Trophoblast cell (in vitro differentiated cells and primary cell): ENCODE data around the gene PAQR4.

Experiments
- DNase-seq, 2 donors: peaks; one replicate each; pipeline ENCODE4 v3.0.0-alpha.2; 2016
- H2AFZ ChIP-seq: 2 replicates; pipeline ENCODE4 v1.6.1; 2013; ENCODE audit warnings: low read length, moderate library complexity, mild to moderate bottlenecking; ENCODE audit not compliant: insufficient read depth, poor library complexity
- H2AK5ac ChIP-seq: 2 replicates; pipeline ENCODE4 v1.6.1; 2013; ENCODE audit warnings: mild to moderate bottlenecking, low read length
- H2BK120ac ChIP-seq: 2 replicates; pipeline ENCODE4 v1.6.1; 2013; ENCODE audit warnings: low read length, mild to moderate bottlenecking, moderate library complexity; ENCODE audit not compliant: insufficient read depth, poor library complexity
- H2BK12ac ChIP-seq: 2 replicates; pipeline ENCODE4 v1.6.1; 2013; ENCODE audit warnings: mild to moderate bottlenecking, low read length, moderate library complexity
- H2BK5ac ChIP-seq: 2 replicates; pipeline ENCODE4 v1.6.1; 2013; ENCODE audit warnings: low read length, low read depth, moderate library complexity, mild to moderate bottlenecking; ENCODE audit not compliant: poor library complexity
- H3K14ac ChIP-seq: 2 replicates; pipeline ENCODE4 v1.6.1; 2013; ENCODE audit warnings: mild to moderate bottlenecking, low read length
- H3K18ac ChIP-seq: 2 replicates; pipeline ENCODE4 v1.6.1; 2013; ENCODE audit warnings: mild to moderate bottlenecking, low read length
- H3K23ac ChIP-seq: 2 replicates; pipeline ENCODE4 v1.6.1; 2013; ENCODE audit warnings: low read length
- H3K27ac ChIP-seq: 2 replicates; pipeline ENCODE4 v1.5.1; 2013; ENCODE audit warnings: low read depth, mild to moderate bottlenecking, inconsistent platforms, low read length, moderate library complexity
- H3K27me3 ChIP-seq: 2 replicates; pipeline ENCODE4 v1.6.1; 2013; ENCODE audit warnings: inconsistent platforms, mild to moderate bottlenecking, low read length, moderate library complexity; ENCODE audit not compliant: insufficient read depth
- H3K36me3 ChIP-seq, 2 experiments: 1 replicate in 1 of 2; 2 replicates in 1 of 2; pipeline ENCODE4 v1.6.1; 2013; ENCODE audit warnings: low read length in 2 of 2, mild to moderate bottlenecking in 2 of 2, moderate library complexity in 1 of 2; ENCODE audit not compliant: insufficient read depth in 2 of 2, control insufficient read depth in 1 of 2
- H3K4ac ChIP-seq: 2 replicates; pipeline ENCODE4 v1.6.1; 2013; ENCODE audit warnings: low read depth, mild to moderate bottlenecking, low read length, moderate library complexity
- H3K4me1 ChIP-seq, 2 experiments: 1 replicate in 1 of 2; 2 replicates in 1 of 2; pipeline ENCODE4 v1.6.1; 2013; ENCODE audit warnings: low read length in 2 of 2, mild to moderate bottlenecking in 2 of 2, moderate library complexity in 1 of 2; ENCODE audit not compliant: insufficient read depth in 2 of 2, control insufficient read depth in 1 of 2
- H3K4me2 ChIP-seq: 2 replicates; pipeline ENCODE4 v1.6.1; 2013; ENCODE audit warnings: inconsistent platforms, mild to moderate bottlenecking, low read length, moderate library complexity
- H3K4me3 ChIP-seq: 2 replicates; pipeline ENCODE4 v1.5.1; 2013; ENCODE audit warnings: mild to moderate bottlenecking, low read depth, low read length, inconsistent platforms
- H3K79me1 ChIP-seq: one replicate; pipeline ENCODE4 v1.6.1; 2013; ENCODE audit warnings: low read length
- H3K79me2 ChIP-seq: 2 replicates; pipeline ENCODE4 v1.6.1; 2013; ENCODE audit warnings: low read length, mild to moderate bottlenecking; ENCODE audit not compliant: control insufficient read depth, insufficient read depth, poor library complexity
- H3K9ac ChIP-seq: 2 replicates; pipeline ENCODE4 v1.6.1; 2013; ENCODE audit warnings: mild to moderate bottlenecking, low read length
- H3K9me3 ChIP-seq: 2 replicates; pipeline ENCODE4 v1.6.1; 2013; ENCODE audit warnings: low read depth, mild to moderate bottlenecking, control low read depth, inconsistent platforms, low read length; ENCODE audit not compliant: insufficient read depth
- H4K12ac ChIP-seq: 2 replicates; pipeline ENCODE4 v1.6.1; 2013; ENCODE audit warnings: low read depth, mild to moderate bottlenecking, low read length, moderate library complexity
- H4K8ac ChIP-seq: 2 replicates; pipeline ENCODE4 v1.6.1; 2013; ENCODE audit warnings: low read depth, mild to moderate bottlenecking, low read length, moderate library complexity
- H4K91ac ChIP-seq: one replicate; pipeline ENCODE4 v1.6.1; 2013; ENCODE audit warnings: low read depth, mild to moderate bottlenecking, low read length, moderate library complexity
- WGBS: extraction: QIAGEN DNeasy Blood & Tissue Kit; methylation state at CpG from one replicate; pipeline ENCODE4 v1.1.7; 2013; ENCODE audit warnings: missing lambda C conversion rate; ENCODE audit not compliant: insufficient read length, insufficient coverage; ENCODE audit errors: extremely low coverage; 5-methylcytosine and 5-hydroxymethylcytosine counted together

PAQR4 gene

DNA sequence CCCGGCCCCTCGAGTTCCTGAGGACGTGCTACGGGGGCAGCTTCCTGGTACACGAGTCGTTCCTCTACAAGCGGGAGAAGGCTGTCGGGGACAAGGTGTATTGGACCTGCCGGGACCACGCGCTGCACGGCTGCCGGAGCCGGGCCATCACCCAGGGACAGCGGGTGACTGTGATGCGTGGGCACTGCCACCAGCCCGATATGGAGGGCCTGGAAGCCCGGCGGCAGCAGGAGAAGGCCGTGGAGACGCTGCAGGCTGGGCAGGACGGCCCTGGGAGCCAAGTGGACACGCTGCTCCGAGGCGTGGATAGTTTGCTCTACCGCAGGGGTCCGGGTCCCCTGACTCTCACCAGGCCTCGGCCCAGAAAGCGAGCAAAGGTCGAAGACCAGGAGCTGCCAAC is 36.0 kb upstream of the PAQR4 start:
- no peaks in the 10 kb centered on the region for H3K4me1 ChIP-seq
- H3K4ac ChIP-seq = no peak overlapping the region
- H3K9me3 ChIP-seq = no peaks in the 10 kb centered on the region
- no peak overlapping the region for H3K9ac ChIP-seq
- no peaks in the 10 kb centered on the region for H3K79me2 ChIP-seq
- no peak overlapping the region for H4K12ac ChIP-seq
- no peak for DNase-seq
- no peak overlapping the region for H3K27ac ChIP-seq
- H4K91ac ChIP-seq = no peak overlapping the region
- no peak overlapping the region for H2BK5ac ChIP-seq
- H3K27me3 ChIP-seq = no peaks in the 10 kb centered on the region
- H2BK120ac ChIP-seq = no peak overlapping the region
- no peak overlapping the region for H3K14ac ChIP-seq
- no peak overlapping the region for H3K4me3 ChIP-seq
- H3K18ac ChIP-seq = no peak overlapping the region
- no peak overlapping the region for H3K4me2 ChIP-seq
- no peak overlapping the region for H2BK12ac ChIP-seq
- H3K79me1 ChIP-seq = no peaks in the 10 kb centered on the region
- no CpG with 5 or more reads among the region's 30 CpGs for WGBS
- no peak overlapping the region for H2AFZ ChIP-seq
- no peak overlapping the region for H2AK5ac ChIP-seq
- H3K36me3 ChIP-seq = peaks cover 41 to 52% of the 10 kb centered on the region in 2 experiments
- H3K23ac ChIP-seq = no peak overlapping the region
- H4K8ac ChIP-seq = no peak overlapping the region

GRCh38 chr16:2933701-2934100 is 35.4 kb upstream of the PAQR4 start:
- Histone ChIP-seq H3K4me3 (no peak overlapping the region), H2AFZ (no peak overlapping the region), H2AK5ac (no peak overlapping the region), H3K9ac (no peak overlapping the region), H3K79me2 (no peaks in the 10 kb centered on the region), H3K23ac (no peak overlapping the region), H4K8ac (no peak overlapping the region), H3K4me2 (no peak overlapping the region), H3K4ac (no peak overlapping the region), H3K14ac (no peak overlapping the region), H3K27me3 (no peaks in the 10 kb centered on the region), H3K9me3 (no peaks in the 10 kb centered on the region), H3K36me3 (peaks cover 43 to 54% of the 10 kb centered on the region in 2 experiments), H3K79me1 (no peaks in the 10 kb centered on the region), H3K18ac (no peak overlapping the region), H4K91ac (no peak overlapping the region), H3K27ac (no peak overlapping the region), H2BK5ac (no peak overlapping the region), H2BK120ac (no peak overlapping the region), H2BK12ac (no peak overlapping the region), H3K4me1 (no peaks in the 10 kb centered on the region), H4K12ac (no peak overlapping the region)
- WGBS = no CpG with 5 or more reads among the region's 22 CpGs
- DNase-seq = no peak

GRCh38 chr16:2934450-2934849 is 34.7 kb upstream of the PAQR4 start:
- Histone ChIP-seq H4K8ac (no peak overlapping the region), H4K91ac (no peak overlapping the region), H3K9me3 (no peaks in the 10 kb centered on the region), H2AK5ac (no peak overlapping the region), H3K36me3 (peaks cover 43 to 54% of the 10 kb centered on the region in 2 experiments), H2BK120ac (no peak overlapping the region), H3K79me2 (no peaks in the 10 kb centered on the region), H2BK5ac (no peak overlapping the region), H4K12ac (no peak overlapping the region), H3K14ac (no peak overlapping the region), H3K23ac (no peak overlapping the region), H3K27ac (no peak overlapping the region), H3K18ac (no peak overlapping the region), H3K4ac (no peak overlapping the region), H3K27me3 (no peaks in the 10 kb centered on the region), H3K79me1 (no peaks in the 10 kb centered on the region), H2AFZ (no peak overlapping the region), H3K4me2 (no peak overlapping the region), H3K4me1 (no peaks in the 10 kb centered on the region), H2BK12ac (no peak overlapping the region), H3K9ac (no peak overlapping the region), H3K4me3 (no peak overlapping the region)
- no CpG with 5 or more reads among the region's 15 CpGs for WGBS
- DNase-seq = no peak

- no peak overlapping the region for H3K9ac ChIP-seq
- H2BK12ac ChIP-seq = no peak overlapping the region
- no peak overlapping the region for H2AK5ac ChIP-seq
- no peak overlapping the region for H3K27ac ChIP-seq
- WGBS = no CpG with 5 or more reads among the region's 22 CpGs
- no peak overlapping the region for H3K4ac ChIP-seq
- H4K91ac ChIP-seq = no peak overlapping the region
- H3K79me1 ChIP-seq = no peaks in the 10 kb centered on the region
- no peak overlapping the region for H3K14ac ChIP-seq
- no peaks in the 10 kb centered on the region for H3K27me3 ChIP-seq
- H3K36me3 ChIP-seq = peaks cover 42 to 47% of the 10 kb centered on the region in 2 experiments
- no peak overlapping the region for H2BK120ac ChIP-seq
- no peak overlapping the region for H2BK5ac ChIP-seq
- no peak overlapping the region for H4K12ac ChIP-seq
- H3K4me1 ChIP-seq = no peaks in the 10 kb centered on the region
- no peak overlapping the region for H2AFZ ChIP-seq
- H3K4me3 ChIP-seq = no peak overlapping the region
- H3K79me2 ChIP-seq = no peaks in the 10 kb centered on the region
- no peak for DNase-seq
- H3K9me3 ChIP-seq = no peaks in the 10 kb centered on the region
- no peak overlapping the region for H3K4me2 ChIP-seq
- H4K8ac ChIP-seq = no peak overlapping the region
- H3K23ac ChIP-seq = no peak overlapping the region
- H3K18ac ChIP-seq = no peak overlapping the region
These were observed 32.6 kb upstream of the PAQR4 start for GRCh38 chr16:2936436-2937011.
